ENCODE measurements around the gene PTPRD. TPM values are rescaled to one million over a fixed set of nuclear protein-coding genes. Genes with fewer than 3 reads are reported as not detected.
"Not testable (repeated sequence)": the region's sequence is repeated elsewhere in the genome, so short reads cannot be mapped to it uniquely, and the experiment has no call there.

Gene PTPRD
- total RNA-seq, 1 donor from 2014 or later, result 197 TPM

GRCh38 chr9:9112001-9112720, 1500.6 kb downstream of the PTPRD start:
- Mint-ChIP-seq H3K27ac (no peak overlapping the region), H3K4me1 (ENCODE audit: unreplicated experiment) (peaks cover 8% of the 10 kb centered on the region), H3K4me3 (no peak overlapping the region), H3K27me3 (peaks cover 7% of the 10 kb centered on the region), H3K9me3 (no peaks in the 10 kb centered on the region), H3K36me3 (no peaks in the 10 kb centered on the region)
- no peak for DNase-seq (ENCODE audit: extremely low spot score, unreplicated experiment)
- TF ChIP-seq CTCF (conservative IDR thresholded peaks at IDR 0.05), result no peak

GRCh38 chr9:9108641-9109040, 1504.2 kb downstream of the PTPRD start:
- H3K36me3 Mint-ChIP-seq, result no peaks in the 10 kb centered on the region
- no peak overlapping the region for H3K27ac Mint-ChIP-seq
- H3K4me1 Mint-ChIP-seq (ENCODE audit: unreplicated experiment), result peaks cover 12% of the 10 kb centered on the region
- no peak for DNase-seq (ENCODE audit: extremely low spot score, unreplicated experiment)
- no peak overlapping the region for H3K4me3 Mint-ChIP-seq
- TF ChIP-seq CTCF (conservative IDR thresholded peaks at IDR 0.05), result no peak
- H3K9me3 Mint-ChIP-seq, result no peaks in the 10 kb centered on the region
- peaks cover 11% of the 10 kb centered on the region for H3K27me3 Mint-ChIP-seq

GRCh38 chr9:9102295-9102694, 1510.5 kb downstream of the PTPRD start:
- Mint-ChIP-seq H3K36me3 (no peaks in the 10 kb centered on the region), H3K27me3 (peaks cover 3% of the 10 kb centered on the region), H3K4me3 (no peak overlapping the region), H3K9me3 (no peaks in the 10 kb centered on the region), H3K4me1 (ENCODE audit: unreplicated experiment) (peaks cover 4% of the 10 kb centered on the region), H3K27ac (no peak overlapping the region)
- no peak for DNase-seq (ENCODE audit: extremely low spot score, unreplicated experiment)
- TF ChIP-seq CTCF (conservative IDR thresholded peaks at IDR 0.05), result no peak

GRCh38 chr9:9100070-9100469, 1512.7 kb downstream of the PTPRD start:
- H3K27ac Mint-ChIP-seq, result no peak overlapping the region
- peaks cover 3% of the 10 kb centered on the region for H3K27me3 Mint-ChIP-seq
- peaks cover 10% of the 10 kb centered on the region for H3K4me1 Mint-ChIP-seq (ENCODE audit: unreplicated experiment)
- H3K4me3 Mint-ChIP-seq, result no peak overlapping the region
- TF ChIP-seq CTCF (conservative IDR thresholded peaks at IDR 0.05), result no peak
- DNase-seq (ENCODE audit: extremely low spot score, unreplicated experiment), result no peak
- H3K36me3 Mint-ChIP-seq, result no peaks in the 10 kb centered on the region
- H3K9me3 Mint-ChIP-seq, result peaks cover 5% of the 10 kb centered on the region

- no peak overlapping the region for H3K4me3 Mint-ChIP-seq
These were observed 1513.2 kb downstream of the PTPRD start for GRCh38 chr9:9099646-9100045.

GRCh38 chr9:9097254-9097653, 1515.5 kb downstream of the PTPRD start:
- not testable (repeated sequence) for H3K27ac Mint-ChIP-seq

More at GRCh38 chr9:9099646-9100045, 1513.2 kb downstream of the PTPRD start:
- DNase-seq (ENCODE audit: extremely low spot score, unreplicated experiment), result no peak
- peaks cover 3% of the 10 kb centered on the region for H3K27me3 Mint-ChIP-seq
- peaks cover 5% of the 10 kb centered on the region for H3K9me3 Mint-ChIP-seq
- no peak for TF ChIP-seq CTCF (conservative IDR thresholded peaks at IDR 0.05)
- H3K36me3 Mint-ChIP-seq, result no peaks in the 10 kb centered on the region
- no peak overlapping the region for H3K27ac Mint-ChIP-seq
- H3K4me1 Mint-ChIP-seq (ENCODE audit: unreplicated experiment), result peaks cover 8% of the 10 kb centered on the region

More at GRCh38 chr9:9097254-9097653, 1515.5 kb downstream of the PTPRD start:
- not testable (repeated sequence) for DNase-seq (ENCODE audit: extremely low spot score, unreplicated experiment); H3K27me3 Mint-ChIP-seq; H3K36me3 Mint-ChIP-seq; H3K4me1 Mint-ChIP-seq (ENCODE audit: unreplicated experiment); H3K9me3 Mint-ChIP-seq; H3K4me3 Mint-ChIP-seq
